Sciatic nerve (tissue), 2 donors: ENCODE measurements around the gene SUCO. TPM values are rescaled to one million over a fixed set of nuclear protein-coding genes. Genes with fewer than 3 reads are reported as not detected.
"Not testable (repeated sequence)": the region's sequence is repeated elsewhere in the genome, so short reads cannot be mapped to it uniquely, and the experiment has no call there.

Source experiments
- ATAC-seq: fragments of 200-7000 bp; cut with Tn5 transposase; one replicate; pipeline ENCODE4 v1.9.1; 2020; ENCODE audit warnings: mild to moderate bottlenecking, moderate library complexity
- DNase-seq: peaks from one replicate; pipeline ENCODE4 v3.0.0-alpha.2; 2020; ENCODE audit warnings: low spot score
- intact Hi-C: fragments of 100-400 bp; cut with DNase I; formaldehyde crosslinking; loops from one replicate; pipeline ENCODE4 v1.14.2; 2022
- total RNA-seq: library from RNA; stranded (reverse); fragmentation: NEBNext Ultra II Directional; extraction: Animal tissue kit (Norgen Biotek cat#: 25700); gene quantifications from one replicate; pipeline ENCODE4 v1.2.1, GENCODE V29; 2021
- donor health status: DM: no; HTN: no; CAD: no.
- donor health status: DM: no; HTN: no; CAD: no.

The SUCO gene
- total RNA-seq, 1 donor from 2014 or later: 53.1 TPM

DNA sequence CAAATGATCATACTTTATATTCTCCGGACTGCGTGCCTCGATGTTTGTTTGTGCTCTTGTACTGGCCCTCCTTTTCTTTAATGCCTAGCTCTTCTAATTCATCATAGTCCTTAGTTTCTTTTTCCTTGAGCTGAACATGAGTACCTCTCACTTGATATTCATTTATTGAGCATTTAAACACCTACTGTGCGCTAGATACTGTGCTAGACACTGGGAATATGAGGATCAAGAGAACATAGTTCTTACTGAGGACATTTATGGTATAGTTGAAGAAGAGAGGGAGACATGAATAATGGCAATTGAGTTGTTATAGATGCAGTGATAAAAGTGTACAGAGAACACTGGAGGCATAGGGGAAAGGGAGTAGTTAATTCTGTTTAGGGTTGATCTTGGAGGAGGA lies 22.0 kb downstream of the SUCO start:
- intact Hi-C loops: no loop called here
- no peak for ATAC-seq

GRCh38 chr1:172556461-172556860 lies 23.5 kb downstream of the SUCO start:
- DNase-seq: no peak
- intact Hi-C loops: no loop called here
- no peak for ATAC-seq

More for the DNA sequence above, 22.0 kb downstream of the SUCO start:
- no peak for DNase-seq

- DNase-seq (no peak), ATAC-seq (no peak)
- intact Hi-C loops: no loop called here
Measured at GRCh38 chr1:172557270-172557669, 24.3 kb downstream of the SUCO start.

GRCh38 chr1:172559572-172560210 lies 26.7 kb downstream of the SUCO start:
- ATAC-seq: no peak
- no peak for DNase-seq
- intact Hi-C loops: no loop called here

DNA sequence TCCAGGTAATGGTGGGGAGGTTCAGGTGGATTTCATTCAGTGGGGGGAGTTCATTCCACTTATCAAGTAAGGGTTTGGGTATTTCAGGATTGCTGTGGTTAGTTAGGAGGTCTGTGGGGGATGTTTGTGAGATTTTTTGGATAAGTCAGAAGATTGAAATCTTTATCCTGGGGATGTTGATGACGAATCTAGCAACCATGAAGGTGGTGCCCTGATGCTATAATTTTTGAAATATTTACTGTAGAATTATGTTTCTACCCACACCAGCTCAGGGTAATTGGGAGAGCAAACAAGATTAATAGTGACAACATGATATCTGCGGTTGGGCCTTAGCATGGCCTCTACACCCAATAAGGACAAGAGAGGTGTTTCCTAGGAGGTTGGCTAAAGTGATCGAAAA lies 28.3 kb downstream of the SUCO start:
- DNase-seq: no peak
- intact Hi-C loops: no loop called here

DNA sequence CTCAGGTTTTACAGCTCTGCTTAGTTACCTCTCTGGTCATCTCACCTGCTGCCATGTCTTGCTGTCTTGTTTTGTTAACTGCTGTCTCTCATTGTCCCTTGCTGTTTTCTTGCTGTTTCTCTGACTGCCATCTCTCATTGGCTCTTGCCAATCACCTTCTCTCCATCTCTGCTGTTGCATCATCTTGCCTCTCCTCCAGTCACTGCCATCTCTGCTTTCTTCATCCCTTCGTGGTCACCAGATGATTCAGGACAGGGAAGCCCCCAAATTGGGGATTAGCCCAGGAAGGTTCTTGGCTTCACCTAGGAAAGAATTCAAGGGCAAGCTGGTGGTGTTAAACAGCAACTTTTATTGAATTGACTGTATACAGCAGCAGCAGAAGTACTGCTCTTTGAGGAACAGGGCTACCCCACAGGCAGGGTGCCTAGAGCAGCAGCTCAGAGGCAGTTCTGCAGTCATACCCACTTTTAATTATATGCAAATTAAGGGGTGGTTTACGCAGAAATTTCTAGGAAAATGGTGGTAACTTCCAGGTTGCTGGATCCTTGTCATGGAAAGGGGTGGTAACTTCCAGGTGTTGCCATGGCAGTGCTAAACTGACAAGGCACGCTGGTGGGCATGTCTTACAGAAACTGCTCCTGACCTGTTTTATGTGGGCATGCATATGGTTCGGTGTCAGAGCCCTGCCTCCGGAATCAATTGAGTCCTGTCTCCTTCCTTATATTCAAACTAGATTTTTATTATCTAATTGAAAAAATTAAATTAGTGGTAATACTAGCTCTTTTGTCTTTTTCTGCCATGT lies 33.4 kb downstream of the SUCO start:
- DNase-seq (no peak), ATAC-seq (no peak)
- intact Hi-C loops: no loop called here

More for the DNA sequence above, 28.3 kb downstream of the SUCO start:
- no peak for ATAC-seq

DNA sequence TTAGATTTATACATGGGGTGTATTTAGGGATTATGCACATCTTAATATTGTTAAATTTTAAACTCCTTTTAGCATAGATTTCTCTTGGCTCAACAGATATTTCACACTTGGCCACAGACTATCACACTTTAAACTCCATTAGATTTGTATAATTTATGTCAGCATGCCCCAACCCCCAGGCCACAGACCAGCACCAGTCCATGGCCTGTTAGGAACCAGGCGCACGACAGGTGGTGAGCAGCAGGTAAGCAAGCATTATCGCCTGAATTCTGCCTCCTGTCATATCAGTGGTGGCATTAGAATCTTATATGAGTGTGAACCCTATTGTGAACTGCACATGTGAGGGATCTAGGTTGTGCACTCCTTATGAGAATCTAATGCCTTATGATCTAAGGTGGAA lies 34.8 kb downstream of the SUCO start:
- DNase-seq: no peak
- ATAC-seq: no peak
- intact Hi-C loops: no loop called here

GRCh38 chr1:172574080-172574479 lies 41.1 kb downstream of the SUCO start:
- intact Hi-C loops: no loop called here
- ATAC-seq: no peak
- no peak for DNase-seq

DNA sequence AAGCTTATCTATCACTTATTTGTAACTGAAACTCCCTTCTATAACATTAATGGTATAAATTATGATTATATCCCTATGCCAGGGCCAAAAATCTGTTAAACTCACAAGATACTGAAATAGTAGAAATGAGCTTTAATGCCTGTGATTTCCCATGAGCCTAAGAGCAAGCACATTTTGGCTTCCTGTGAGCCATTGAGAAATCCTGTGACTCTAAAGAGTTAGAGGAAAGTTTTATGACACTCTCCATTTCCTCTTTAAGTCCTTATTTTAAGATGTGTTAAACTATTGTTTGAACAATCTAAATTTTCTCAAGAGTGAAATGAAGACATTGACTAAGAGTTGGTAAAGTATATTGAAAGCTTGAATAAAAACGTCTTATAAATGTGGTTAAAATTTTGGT lies 45.6 kb downstream of the SUCO start:
- DNase-seq (no peak), ATAC-seq (no peak)
- intact Hi-C loops: no loop called here

GRCh38 chr1:172581273-172581672 lies 48.3 kb downstream of the SUCO start:
- no peak for DNase-seq
- intact Hi-C loops: no loop called here
- ATAC-seq: no peak

GRCh38 chr1:172581779-172582178 lies 48.8 kb downstream of the SUCO start:
- intact Hi-C loops: no loop called here
- no peak for ATAC-seq

GRCh38 chr1:172582889-172583288 lies 49.9 kb downstream of the SUCO start:
- ATAC-seq (no peak), DNase-seq (no peak)
- intact Hi-C loops: no loop called here

More at GRCh38 chr1:172581779-172582178, 48.8 kb downstream of the SUCO start:
- DNase-seq: no peak

DNA sequence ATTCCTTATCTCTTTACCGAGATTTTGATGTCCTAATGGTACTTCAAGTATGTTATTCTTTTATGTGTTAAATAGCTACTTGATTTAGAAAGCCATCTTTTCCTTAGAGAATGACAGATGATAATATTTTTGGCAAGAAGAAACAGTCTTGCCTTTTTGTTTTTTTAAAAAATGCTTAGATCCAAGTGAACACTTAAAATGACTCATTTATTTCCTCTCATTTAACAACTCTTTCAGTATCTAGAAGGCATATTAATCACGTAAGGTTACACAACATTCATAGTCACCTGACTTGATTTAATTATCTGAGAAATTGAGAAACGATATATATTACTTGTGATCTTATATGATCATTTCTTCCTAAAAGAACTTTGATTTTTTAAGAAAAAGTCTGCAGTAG lies 52.4 kb downstream of the SUCO start:
- intact Hi-C loops: no loop called here
- no peak for ATAC-seq
- no peak for DNase-seq

- DNase-seq (no peak), ATAC-seq (no peak)
- intact Hi-C loops: no loop called here
Measured at GRCh38 chr1:172585861-172586260, 52.9 kb downstream of the SUCO start.

DNA sequence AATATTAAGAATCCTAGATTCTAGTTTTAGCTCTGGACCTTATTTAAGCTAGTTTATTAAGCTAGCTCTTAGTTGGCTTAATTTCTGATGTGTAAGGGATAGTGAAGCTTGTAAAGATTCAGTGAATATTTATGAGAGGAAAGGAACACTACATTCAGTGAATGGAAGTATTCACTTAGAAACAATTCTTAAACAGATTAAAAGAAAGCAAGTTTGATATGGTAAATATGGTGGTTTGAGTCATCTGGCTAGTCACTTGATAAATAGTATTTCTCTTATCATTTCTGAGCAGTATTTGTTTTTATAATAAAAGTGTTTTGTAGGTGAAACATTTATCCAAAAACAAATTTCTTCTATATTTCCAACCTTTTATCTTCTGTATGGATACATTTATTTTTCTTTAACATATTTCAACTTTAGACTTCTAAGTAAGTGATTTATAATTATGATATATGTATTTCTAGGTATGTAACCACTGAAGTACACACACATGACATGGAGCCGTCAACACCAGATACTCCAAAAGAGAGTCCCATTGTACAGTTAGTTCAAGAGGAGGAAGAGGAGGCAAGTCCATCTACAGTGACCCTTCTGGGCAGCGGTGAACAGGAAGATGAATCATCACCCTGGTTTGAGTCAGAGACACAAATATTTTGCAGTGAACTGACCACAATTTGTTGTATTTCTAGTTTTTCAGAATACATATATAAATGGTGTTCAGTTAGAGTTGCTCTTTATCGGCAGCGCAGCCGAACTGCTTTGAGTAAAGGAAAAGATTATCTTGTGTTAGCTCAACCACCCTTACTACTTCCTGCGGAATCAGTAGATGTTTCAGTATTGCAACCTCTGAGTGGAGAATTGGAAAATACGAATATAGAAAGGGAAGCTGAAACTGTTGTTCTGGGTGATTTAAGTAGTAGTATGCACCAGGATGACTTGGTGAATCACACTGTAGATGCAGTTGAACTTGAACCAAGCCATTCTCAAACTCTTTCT lies 55.6 kb downstream of the SUCO start:
- DNase-seq (no peak), ATAC-seq (no peak)
- intact Hi-C loops: no loop called here

DNA sequence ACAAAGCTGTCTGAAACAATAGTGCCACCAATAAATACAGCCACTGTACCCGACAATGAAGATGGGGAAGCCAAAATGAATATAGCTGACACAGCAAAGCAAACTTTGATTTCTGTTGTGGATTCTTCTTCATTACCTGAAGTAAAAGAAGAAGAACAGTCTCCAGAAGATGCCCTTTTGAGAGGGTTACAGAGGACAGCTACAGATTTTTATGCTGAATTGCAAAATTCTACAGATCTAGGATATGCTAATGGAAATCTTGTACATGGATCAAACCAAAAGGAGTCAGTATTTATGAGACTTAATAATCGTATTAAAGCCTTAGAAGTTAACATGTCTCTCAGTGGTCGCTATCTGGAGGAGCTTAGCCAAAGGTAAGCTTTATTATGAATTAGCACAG lies 56.6 kb downstream of the SUCO start:
- no peak for ATAC-seq
- DNase-seq: no peak
- intact Hi-C loops: no loop called here

GRCh38 chr1:172591429-172591828 lies 58.5 kb downstream of the SUCO start:
- DNase-seq, intact Hi-C loops, ATAC-seq: not testable (repeated sequence)

GRCh38 chr1:172595066-172595465 lies 62.1 kb downstream of the SUCO start:
- intact Hi-C loops: not testable (repeated sequence)

GRCh38 chr1:172596782-172597181 lies 63.8 kb downstream of the SUCO start:
- ATAC-seq, intact Hi-C loops, DNase-seq: not testable (repeated sequence)

More at GRCh38 chr1:172595066-172595465, 62.1 kb downstream of the SUCO start:
- DNase-seq, ATAC-seq: not testable (repeated sequence)
